OCI-LY3 (cell line): ENCODE results near the gene RAF1.

Experiments used
- CTCF ChIP-seq: fragments of 200-600, 300-600 bp; sonication (generic); IDR thresholded peaks from 2 replicates; pipeline ENCODE4 v1.5.1; 2014; ENCODE audit warnings: antibody characterized with exemption, low read length, low read depth
- EZH2phosphoT487 ChIP-seq: fragments of 200-600 bp; shearing (Covaris generic); IDR thresholded peaks from 2 replicates; pipeline ENCODE4 v1.6.1; 2018; ENCODE audit warnings: antibody characterized with exemption, mixed run types, low read depth

GRCh38 chr3:12566976-12567375, 96.9 kb downstream of the RAF1 start:
- TF ChIP-seq CTCF (no peak), EZH2phosphoT487 (no peak)
